OCI-LY7 (cell line): ENCODE data around the gene LBP. TPM values are rescaled to one million over a fixed set of nuclear protein-coding genes. Genes with fewer than 3 reads are reported as not detected.

Source experiments
- BruUV-seq: library from RNA; stranded (reverse); fragments of 400-500 nt; replicated peaks from 2 replicates; lab custom pipeline; 2021; lab: Mats Ljungman, UMichigan
- CTCF ChIA-PET: fragments of 300-600 bp; sonication (Branson Sonifier 250); formaldehyde crosslinking; loops from one replicate; lab custom pipeline; 2022; ENCODE audit warnings: antibody characterized with exemption; ENCODE audit not compliant: unreplicated experiment; lab: Charles Lee
- POLR2A ChIA-PET: fragments of 300-600 bp; sonication (Branson Sonifier 250); formaldehyde crosslinking; loops from one replicate; lab custom pipeline; 2022; ENCODE audit warnings: antibody characterized with exemption; lab: Charles Lee
- DNase-seq: peaks from one replicate; pipeline ENCODE4 v3.0.0-alpha.2; 2015; ENCODE audit warnings: low spot score
- H2AFZ ChIP-seq: fragments of 200-600 bp; sonication (generic), shearing (Covaris generic); 2 replicates; pipeline ENCODE4 v1.6.1; 2014; ENCODE audit warnings: mild to moderate bottlenecking, antibody characterized with exemption, low read length, moderate library complexity
- H3K27ac ChIP-seq: fragments of 200-600 bp; sonication (generic); 2 replicates; pipeline ENCODE4 v1.5.1; 2014; ENCODE audit warnings: mixed run types, low read depth, mild to moderate bottlenecking, moderate library complexity, low read length, inconsistent platforms; ENCODE audit not compliant: poor library complexity, severe bottlenecking
- H3K36me3 ChIP-seq: fragments of 200-600 bp; sonication (generic); 2 replicates; pipeline ENCODE4 v1.6.1; 2014; ENCODE audit warnings: mild to moderate bottlenecking, antibody characterized with exemption, low read length, moderate library complexity, mixed read lengths; ENCODE audit not compliant: insufficient read depth
- H3K4me1 ChIP-seq: fragments of 200-600 bp; sonication (generic); 2 replicates; pipeline ENCODE4 v1.5.1; 2014; ENCODE audit warnings: mild to moderate bottlenecking, low read length; ENCODE audit not compliant: insufficient read depth, poor library complexity, severe bottlenecking
- H3K4me2 ChIP-seq: fragments of 200-600 bp; sonication (generic); 2 replicates; pipeline ENCODE4 v1.6.1; 2014; ENCODE audit warnings: mild to moderate bottlenecking, low read length
- H3K4me3 ChIP-seq: fragments of 200-600 bp; sonication (generic); 2 replicates; pipeline ENCODE4 v1.5.1; 2014; ENCODE audit warnings: mild to moderate bottlenecking, low read depth, low read length; ENCODE audit not compliant: poor library complexity, severe bottlenecking
- H3K79me2 ChIP-seq: fragments of 200-600 bp; sonication (generic); 2 replicates; pipeline ENCODE4 v1.6.1; 2016; ENCODE audit warnings: low read depth, mild to moderate bottlenecking, low read length, moderate library complexity, mixed read lengths; ENCODE audit not compliant: insufficient read depth
- H3K9me2 ChIP-seq: fragments of 200-600 bp; sonication (generic); 2 replicates; pipeline ENCODE4 v1.6.1; 2016; ENCODE audit warnings: mild to moderate bottlenecking, low read length, mixed read lengths; ENCODE audit not compliant: insufficient read depth
- H3K9me3 ChIP-seq: fragments of 200-600 bp; sonication (generic); 2 replicates; pipeline ENCODE4 v1.6.1; 2014; ENCODE audit warnings: mild to moderate bottlenecking, mixed run types, low read length, mixed read lengths
- H4K20me1 ChIP-seq: fragments of 200-600 bp; sonication (generic); 2 replicates; pipeline ENCODE4 v1.6.1; 2014; ENCODE audit warnings: mild to moderate bottlenecking, antibody characterized with exemption, low read length, moderate library complexity, mixed read lengths; ENCODE audit not compliant: insufficient read depth
- CTCF ChIP-seq: fragments of 200-600 bp; sonication (generic); conservative IDR thresholded peaks from 2 replicates; pipeline ENCODE4 v1.5.1; 2014; ENCODE audit warnings: mild to moderate bottlenecking, antibody characterized with exemption, low read length, moderate library complexity, mixed read lengths
- EZH2phosphoT487 ChIP-seq: fragments of 200-600 bp; sonication (generic); IDR thresholded peaks from 2 replicates; pipeline ENCODE4 v1.6.1; 2018; ENCODE audit warnings: low read depth, borderline replicate concordance, mild to moderate bottlenecking, mixed run types, antibody characterized with exemption, low read length, moderate library complexity, mixed read lengths
- intact Hi-C: fragments of 100-400 bp; cut with micrococcal nuclease; formaldehyde crosslinking; loops from one replicate; pipeline ENCODE4 v1.10.0; 2022; ENCODE audit not compliant: unreplicated experiment
- total RNA-seq, 2 experiments: library from RNA; depleted of rRNA in 1 of 2; stranded (reverse); fragments of >200 nt in 1 of 2; shearing (Covaris generic) in 1 of 2; gene quantifications; 2 replicates each; pipeline ENCODE4 v1.2.3, GENCODE V29; 2014 to 2022

Gene LBP
- total RNA-seq, 2 experiments from 2014 or later, result not detected

- ChIA-PET CTCF (no interaction called here), POLR2A (no interaction called here)
- TF ChIP-seq CTCF, result no peak
- no peak for TF ChIP-seq EZH2phosphoT487
- Histone ChIP-seq H3K27ac (no peak overlapping the region), H3K4me3 (no peak overlapping the region), H3K36me3 (peaks cover 19% of the 10 kb centered on the region), H3K4me2 (no peak overlapping the region), H3K4me1 (no peaks in the 10 kb centered on the region), H3K79me2 (no peaks in the 10 kb centered on the region), H3K9me3 (no peaks in the 10 kb centered on the region), H2AFZ (no peak overlapping the region), H3K9me2 (no peaks in the 10 kb centered on the region), H4K20me1 (no peaks in the 10 kb centered on the region)
- DNase-seq, result no peak
- intact Hi-C loops, result no loop called here
- BruUV-seq, result no TSS peak
Observed at GRCh38 chr20:38402816-38403215, 56.5 kb downstream of the LBP start.

- no TSS peak for BruUV-seq
- intact Hi-C loops, result no loop called here
Observed at GRCh38 chr20:38404016-38404415, 57.7 kb downstream of the LBP start.

More at GRCh38 chr20:38404016-38404415, 57.7 kb downstream of the LBP start:
- no peaks in the 10 kb centered on the region for H3K9me3 ChIP-seq
- TF ChIP-seq CTCF, result no peak
- no peak for TF ChIP-seq EZH2phosphoT487
- POLR2A ChIA-PET, result interaction anchor here (1.1 kb wide), 1 partner anchor 15 kb away, joined by 3 read pairs; no protein-coding TSS in a partner anchor
- DNase-seq, result no peak
- H3K9me2 ChIP-seq, result no peaks in the 10 kb centered on the region
- H3K4me1 ChIP-seq, result no peaks in the 10 kb centered on the region
- H3K4me3 ChIP-seq, result no peak overlapping the region
- no peaks in the 10 kb centered on the region for H3K79me2 ChIP-seq
- H3K36me3 ChIP-seq, result peaks cover 29% of the 10 kb centered on the region
- H2AFZ ChIP-seq, result no peak overlapping the region
- H3K4me2 ChIP-seq, result no peak overlapping the region
- CTCF ChIA-PET, result no interaction called here
- no peak overlapping the region for H3K27ac ChIP-seq
- H4K20me1 ChIP-seq, result no peaks in the 10 kb centered on the region
